ENCODE measurements around the gene CFB.
"Not testable (repeated sequence)": the region's sequence is repeated elsewhere in the genome, so short reads cannot be mapped to it uniquely, and the experiment has no call there.

The CFB gene

DNA sequence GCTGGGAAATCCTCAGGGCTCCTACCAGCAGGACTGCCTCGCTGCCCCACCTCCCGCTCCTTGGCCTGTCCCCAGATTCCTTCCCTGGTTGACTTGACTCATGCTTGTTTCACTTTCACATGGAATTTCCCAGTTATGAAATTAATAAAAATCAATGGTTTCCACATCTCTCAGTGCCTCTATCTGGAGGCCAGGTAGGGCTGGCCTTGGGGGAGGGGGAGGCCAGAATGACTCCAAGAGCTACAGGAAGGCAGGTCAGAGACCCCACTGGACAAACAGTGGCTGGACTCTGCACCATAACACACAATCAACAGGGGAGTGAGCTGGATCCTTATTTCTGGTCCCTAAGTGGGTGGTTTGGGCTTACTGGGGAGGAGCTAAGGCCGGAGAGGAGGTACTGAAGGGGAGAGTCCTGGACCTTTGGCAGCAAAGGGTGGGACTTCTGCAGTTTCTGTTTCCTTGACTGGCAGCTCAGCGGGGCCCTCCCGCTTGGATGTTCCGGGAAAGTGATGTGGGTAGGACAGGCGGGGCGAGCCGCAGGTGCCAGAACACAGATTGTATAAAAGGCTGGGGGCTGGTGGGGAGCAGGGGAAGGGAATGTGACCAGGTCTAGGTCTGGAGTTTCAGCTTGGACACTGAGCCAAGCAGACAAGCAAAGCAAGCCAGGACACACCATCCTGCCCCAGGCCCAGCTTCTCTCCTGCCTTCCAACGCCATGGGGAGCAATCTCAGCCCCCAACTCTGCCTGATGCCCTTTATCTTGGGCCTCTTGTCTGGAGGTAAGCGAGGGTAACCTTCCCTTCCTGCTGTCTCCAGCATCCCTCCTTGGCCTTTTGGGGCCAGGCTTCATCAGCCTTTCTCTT, at the start of gene CFB:
Gene CFB, plus strand, starts transcription at position 589 of the 863 bp plus-strand sequence. Its CDS starts 127 bp downstream, at position 716.
- no peak for DNase-seq

GRCh38 chr6:31896493-31896855, 49.4 kb upstream of the CFB start:
- no peak for DNase-seq

- DNase-seq = no peak
These were observed 48.9 kb upstream of the CFB start for GRCh38 chr6:31896856-31897611.

DNA sequence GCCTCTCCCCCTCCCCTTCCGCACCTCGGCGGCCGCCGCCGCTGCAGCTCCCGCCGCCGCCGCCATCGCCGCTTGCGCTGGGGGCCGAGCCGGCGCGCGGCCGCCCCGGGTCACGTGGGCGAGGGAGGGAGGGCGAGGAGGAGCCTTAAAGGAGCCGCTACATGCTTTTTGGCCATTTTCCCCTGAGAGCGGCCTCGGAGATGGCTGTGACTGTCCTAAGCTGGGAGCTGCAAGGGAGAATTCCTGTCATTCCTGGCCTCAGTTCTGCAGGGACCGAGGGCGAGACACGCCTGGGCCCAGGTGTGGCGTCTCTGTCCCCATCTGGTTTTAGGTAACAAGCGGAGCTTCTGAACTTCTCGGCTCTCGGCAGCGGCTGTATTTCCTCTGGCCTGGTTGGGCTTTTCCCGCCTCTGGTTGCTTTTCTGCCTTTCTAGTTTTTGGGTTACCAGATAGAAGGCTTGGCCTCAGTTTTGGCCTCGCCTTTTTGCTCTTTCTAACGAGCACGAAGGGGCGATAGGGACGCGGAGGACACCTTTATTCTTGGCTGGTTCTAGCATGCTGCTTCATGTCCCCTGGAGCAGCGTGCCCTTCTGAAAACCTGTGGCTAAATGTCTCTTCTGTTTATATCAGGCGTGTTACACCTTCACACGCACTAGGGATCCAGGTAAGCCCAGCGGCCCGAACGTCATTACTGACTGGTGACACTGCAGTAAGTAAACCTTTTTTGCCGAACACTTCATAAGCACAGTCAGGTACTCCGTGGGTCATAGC, 48.1 kb upstream of the CFB start, which contains the start of gene EHMT2:
Gene EHMT2, minus strand, starts transcription at position 87 of the 771 bp plus-strand sequence. Its CDS starts 21 bp downstream, at position 66.
- DNase-seq = peak; percentile 79 to 84

DNA sequence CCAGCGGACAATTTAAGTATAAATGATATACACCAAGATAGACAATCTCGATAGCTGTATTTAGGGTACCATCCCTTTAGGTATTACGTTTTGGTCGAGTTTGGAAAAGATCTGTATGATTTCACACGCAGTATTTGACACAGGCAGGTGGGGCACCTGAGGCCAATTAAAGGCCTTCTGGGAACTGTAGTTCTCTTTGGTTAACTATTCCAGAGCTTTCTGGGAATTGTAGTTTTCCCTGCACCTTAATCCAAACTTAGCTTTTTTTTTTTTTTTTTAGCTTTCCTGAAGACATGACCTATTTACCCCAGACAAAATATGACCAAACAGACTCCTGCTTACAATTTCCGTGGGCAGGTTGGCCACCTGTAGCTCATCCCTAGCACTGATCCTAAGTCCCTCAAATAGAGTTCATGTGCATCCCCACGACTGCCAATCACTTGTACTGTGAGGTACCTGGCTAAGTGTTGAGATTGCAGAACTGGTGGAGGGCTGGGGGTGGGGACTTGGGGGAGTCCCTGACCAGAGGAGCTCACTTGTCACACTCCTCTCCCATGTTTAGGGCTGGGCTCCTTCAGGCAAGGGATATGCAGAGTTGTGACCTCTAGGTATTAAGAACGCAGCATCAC, 47.4 kb upstream of the CFB start:
- peak in 1 of 2 experiments; percentile 19 for DNase-seq

DNA sequence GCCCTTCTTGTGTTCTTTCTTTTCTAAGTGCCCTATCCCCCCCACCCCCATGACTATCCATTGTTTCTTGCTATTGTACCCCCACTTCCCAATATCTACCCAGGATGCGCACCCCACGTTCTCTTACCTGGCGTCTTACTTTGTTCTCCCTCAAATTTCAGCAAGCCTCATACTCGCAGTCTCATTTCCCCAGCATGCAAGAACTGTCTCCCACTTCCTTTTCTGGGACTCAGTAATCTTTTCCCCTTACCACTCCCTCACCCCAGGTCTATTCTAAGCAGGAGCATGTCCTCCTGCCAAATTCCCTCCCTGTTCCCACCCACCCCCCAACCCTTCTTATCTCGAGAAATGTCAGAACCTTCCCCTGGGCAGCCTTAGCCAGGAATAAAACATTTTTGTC, 46.7 kb upstream of the CFB start:
- no peak for DNase-seq

- no peak for DNase-seq
These were observed 45.8 kb upstream of the CFB start for GRCh38 chr6:31899882-31900722.

DNA sequence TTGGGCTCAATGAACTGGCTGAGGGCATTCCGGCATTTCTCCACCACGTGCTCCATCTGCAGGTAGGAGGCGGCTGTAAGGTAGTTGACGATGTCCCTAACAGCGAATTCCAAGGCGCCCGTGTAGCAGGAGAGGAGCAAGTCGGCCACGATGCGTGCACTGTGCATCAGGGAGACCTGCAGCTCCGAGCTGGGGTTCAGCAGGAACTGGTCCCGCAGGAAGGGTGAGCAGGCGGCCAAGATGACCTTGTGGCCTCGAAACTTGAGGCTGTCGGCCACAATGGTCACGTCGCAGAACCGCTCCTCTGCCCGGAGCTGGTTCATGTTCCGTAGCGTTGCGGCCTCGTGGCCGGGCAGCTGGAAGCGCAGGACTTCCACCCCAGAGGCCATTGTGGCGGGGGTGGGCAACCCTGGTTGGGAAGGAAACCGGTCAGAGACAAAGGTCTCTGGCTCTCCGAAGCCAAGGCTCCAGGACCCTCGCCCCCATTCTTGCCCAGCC, 44.9 kb upstream of the CFB start:
- no peak for DNase-seq

DNA sequence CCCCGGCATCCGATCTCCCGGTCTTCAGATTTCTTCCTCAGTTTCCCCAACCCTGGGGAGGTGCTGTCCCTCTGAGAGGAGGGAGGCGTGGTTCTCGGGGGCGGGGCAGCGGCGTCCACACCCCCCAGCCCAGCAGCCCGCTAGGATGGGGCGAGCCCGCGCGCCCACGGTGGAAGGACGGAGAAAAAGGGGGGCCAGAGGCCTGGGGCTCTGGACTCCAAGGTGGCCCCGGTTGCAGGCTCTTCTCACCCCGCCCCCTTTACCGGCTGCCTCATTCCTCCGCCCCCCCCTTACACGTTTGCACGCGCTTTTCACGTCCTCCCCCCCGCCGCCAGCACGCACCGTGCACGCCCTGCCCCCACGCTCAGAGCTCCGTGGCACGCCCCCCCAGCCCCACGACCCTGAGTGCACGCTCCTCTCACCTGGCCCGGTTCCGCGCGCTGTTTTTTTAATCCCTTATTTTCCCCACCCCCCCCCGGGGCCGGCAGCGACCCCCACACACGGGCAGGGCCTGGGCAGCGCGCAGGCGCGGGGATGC, 44.4 kb upstream of the CFB start:
- DNase-seq = peak; percentile 70 to 73

DNA sequence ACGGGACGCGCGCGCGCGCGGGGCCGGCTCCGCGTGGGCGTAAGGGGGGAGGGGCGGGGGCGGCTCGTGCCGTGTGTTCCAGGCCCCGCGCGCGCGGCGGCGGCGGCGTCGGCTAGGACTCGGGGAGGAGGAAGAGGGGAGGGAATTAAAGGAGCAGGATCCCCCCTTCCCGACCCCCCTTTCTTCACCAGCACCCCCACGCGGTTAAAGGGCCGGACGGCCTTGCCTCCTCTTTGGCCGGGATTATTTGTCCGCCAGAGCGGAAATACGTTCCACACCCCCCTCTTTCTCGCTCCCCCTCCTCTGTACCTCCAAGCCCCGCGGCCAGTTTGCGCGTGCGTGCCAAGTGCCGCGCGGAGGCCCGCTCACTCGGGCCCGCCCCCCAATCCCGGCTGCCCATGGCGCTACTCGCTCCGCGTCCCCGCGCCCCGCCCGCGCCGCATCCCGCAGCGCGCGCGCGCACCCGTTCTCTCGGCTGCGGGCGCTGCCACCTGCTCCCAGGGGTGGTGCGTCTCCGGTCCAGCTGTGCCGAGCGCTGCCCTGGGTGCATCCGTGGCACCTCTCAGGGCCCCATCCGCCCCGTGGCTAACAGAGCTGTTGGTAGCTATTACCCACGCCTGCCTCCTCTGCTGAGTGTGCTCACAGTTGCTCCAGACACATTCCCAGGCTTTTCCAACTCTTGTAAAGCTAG, 43.8 kb upstream of the CFB start, which contains the start of gene ZBTB12:
Gene ZBTB12, minus strand, starts transcription at position 134 of the 691 bp plus-strand sequence. CDS start 781 bp downstream, outside the sequence.
- DNase-seq = peak; percentile 86

- DNase-seq = no peak
These were observed 41.9 kb upstream of the CFB start for GRCh38 chr6:31903957-31904356.

DNA sequence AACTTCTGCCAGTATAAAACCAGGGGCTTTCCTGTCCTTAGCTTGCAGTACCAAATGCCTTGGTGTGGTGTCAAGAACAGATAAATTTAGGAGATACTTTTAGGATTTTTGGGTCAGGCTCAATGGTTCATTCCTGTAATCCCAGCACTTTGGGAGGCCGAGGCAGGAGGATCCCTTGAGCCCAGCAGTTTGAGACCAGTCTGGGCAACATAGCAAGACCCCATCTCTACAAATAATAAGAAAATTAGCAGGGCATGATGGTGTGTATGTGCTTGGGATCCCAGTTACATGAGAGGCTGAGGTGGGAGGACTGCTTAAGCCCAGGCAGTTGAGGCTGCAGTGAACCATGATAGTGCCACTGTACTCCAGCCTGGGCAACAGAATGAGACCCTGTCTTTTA, 40.9 kb upstream of the CFB start:
- no peak for DNase-seq

DNA sequence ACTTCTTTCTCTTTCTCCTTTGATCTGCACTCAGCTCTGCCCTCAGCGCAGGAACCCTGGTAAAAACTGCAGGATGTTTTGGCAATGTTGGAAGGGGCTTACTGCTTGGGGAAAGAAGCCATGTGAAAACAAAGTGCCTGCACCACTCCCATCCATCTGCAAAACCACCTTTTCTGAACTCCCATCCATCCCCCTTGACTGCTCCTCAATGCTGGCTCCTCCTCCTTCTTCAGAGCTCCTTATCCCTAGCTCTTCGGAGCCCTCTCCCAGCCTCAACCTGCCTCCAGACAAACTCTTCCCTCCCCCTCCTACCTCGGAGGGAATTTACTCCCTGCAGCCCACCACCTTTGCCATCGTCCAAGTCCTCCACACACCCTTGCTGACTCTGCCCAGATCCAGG, 39.8 kb upstream of the CFB start:
- no peak for DNase-seq

DNA sequence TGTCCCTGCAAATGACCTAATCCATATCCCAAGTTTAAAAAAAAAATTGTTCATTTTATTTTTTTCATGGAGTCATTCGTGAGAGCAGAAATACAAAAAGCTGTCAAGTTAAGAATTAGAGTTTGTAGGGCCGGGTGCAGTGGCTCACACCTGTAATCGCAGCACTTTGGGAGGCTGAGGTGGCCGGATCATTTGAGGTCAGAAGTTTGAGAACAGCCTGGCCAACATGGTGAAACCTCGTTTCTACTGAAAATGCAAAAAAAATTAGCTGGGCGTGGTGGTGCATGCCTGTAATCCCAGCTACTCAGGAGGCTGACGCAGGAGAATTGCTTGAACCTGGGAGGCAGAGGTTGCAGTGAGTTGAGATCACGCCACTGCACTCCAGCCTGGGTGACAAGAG, 39.2 kb upstream of the CFB start:
- not testable (repeated sequence) for DNase-seq

- no peak for DNase-seq
These were observed 38.6 kb upstream of the CFB start for GRCh38 chr6:31907158-31907813.

DNA sequence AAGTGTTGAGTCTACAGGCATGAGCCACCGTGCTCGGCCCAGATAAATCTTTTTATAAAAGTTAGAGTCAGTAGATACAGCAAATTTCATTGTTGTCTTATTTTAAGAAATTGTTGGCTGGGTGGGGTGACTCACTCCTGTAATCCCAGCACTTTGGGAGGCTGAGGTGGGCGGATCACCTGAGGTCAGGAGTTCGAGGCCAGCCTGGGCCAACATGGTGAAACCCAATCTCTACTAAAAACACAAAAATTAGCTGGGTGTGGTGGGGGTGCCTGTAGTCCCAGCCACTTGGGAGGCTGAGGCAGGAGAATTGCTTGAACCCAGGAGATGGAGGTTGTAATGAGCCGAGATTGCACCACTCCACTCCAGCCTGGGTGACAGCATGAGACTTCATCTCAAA, 37.6 kb upstream of the CFB start:
- not testable (repeated sequence) for DNase-seq

GRCh38 chr6:31908791-31909190, 37.1 kb upstream of the CFB start:
- no peak for DNase-seq

GRCh38 chr6:31909298-31909697, 36.6 kb upstream of the CFB start:
- DNase-seq = not testable (repeated sequence)

DNA sequence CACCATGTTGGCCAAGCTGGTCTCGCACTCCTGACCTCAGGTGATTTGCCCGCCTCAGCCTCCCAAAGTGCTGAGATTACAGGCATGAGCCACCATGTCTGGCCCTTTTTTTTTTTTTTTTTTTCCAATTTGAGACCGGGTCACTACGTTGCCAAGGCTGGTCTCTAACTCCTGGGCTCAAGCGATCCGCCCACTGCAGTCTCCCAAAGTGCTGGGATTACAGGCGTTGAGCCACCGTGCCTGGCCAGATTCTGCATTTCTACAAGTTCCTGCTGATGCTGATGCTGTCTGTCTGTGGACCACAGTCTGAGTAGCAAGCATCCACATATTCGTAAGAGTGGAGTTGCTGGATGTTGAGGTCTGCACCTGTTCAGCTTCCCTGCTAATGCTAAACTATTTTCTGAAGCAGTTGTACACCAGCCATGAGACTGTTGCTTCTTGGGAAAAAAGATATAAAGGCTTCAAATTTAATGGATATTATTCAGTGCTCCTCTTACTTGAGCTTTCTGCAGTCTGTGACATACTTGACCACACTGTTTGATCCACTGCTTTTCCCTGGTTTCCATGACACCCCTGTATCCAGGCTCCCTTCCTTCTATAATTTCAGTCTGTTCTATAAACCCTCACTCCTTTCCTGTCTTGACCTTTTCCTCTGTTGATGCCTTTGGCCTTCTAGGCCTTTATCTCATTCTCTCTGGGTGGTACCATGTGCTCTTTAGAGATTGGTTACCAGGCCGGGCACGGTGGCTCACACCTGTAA, 33.9 kb upstream of the CFB start:
- DNase-seq = no peak

Measured in stimulated activated CD4-positive, alpha-beta T cell treated with anti-CD3 and anti-CD28 coated beads, Interleukin-4, amount 100 ng/mL, for 4 hours (primary cell).